Activated CD8-positive, alpha-beta memory T cell treated with anti-CD3 and anti-CD28 coated beads, Interleukin-2, amount 50 U/mL, for 24 hours (primary cell): ENCODE measurements around the gene STK24.
"Not testable (repeated sequence)": the region's sequence is repeated elsewhere in the genome, so short reads cannot be mapped to it uniquely, and the experiment has no call there.

ENCODE experiments used
- DNase-seq: peaks from one replicate; pipeline ENCODE4 v3.0.0-alpha.2; 2020; ENCODE audit errors: extremely low read depth

The STK24 gene

DNA sequence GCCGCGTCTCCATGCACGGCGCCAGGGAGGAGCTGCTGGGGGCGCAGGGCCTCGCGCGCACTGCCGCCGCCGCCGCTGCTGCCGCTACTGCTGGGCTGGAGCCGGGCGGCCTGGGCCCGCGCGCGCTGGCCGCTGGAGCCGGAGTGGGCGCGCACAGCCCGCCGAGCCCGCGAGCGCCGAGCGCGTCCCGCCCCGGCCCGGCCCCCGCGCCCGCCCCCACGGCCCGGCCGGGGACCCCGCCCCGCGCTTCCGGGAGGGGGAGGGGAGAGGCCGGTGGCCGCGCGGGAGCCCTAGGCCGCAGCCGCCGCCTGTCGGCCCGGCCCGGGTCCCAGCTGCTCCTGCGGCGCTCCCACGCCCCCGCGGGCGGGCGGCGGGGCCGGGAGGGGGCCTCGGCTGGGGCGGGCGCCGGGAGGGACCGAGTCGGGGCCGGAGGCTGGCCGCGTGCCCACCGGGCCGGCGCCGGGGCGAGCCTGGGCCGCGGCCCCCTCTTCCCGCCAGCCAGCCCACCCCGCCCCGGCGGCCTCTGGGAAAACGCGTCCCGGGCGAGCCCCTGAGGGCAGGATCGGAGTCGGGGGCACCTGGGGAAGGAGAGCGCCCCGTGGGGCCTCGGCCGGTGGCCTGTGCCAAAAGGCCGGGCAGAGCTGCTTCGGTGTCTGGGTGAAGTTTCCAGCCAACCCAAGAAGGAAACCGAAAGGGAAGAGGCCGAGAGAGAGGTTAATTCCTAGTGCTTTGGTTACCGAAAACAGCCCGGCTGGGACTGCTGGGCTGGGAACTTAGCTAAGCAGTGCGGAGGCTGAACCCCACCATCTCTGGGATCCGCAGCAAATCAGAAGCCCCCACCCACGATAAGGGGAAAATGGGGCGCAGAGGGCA is at the start of gene STK24:
Gene STK24, minus strand, starts transcription at position 145 of the 873 bp plus-strand sequence. CDS start 321 bp downstream, outside the sequence.
- DNase-seq, result no peak

- no peak for DNase-seq
Observed at GRCh38 chr13:98626298-98626935, 49.5 kb upstream of the STK24 start.

GRCh38 chr13:98624589-98624988 is 47.7 kb upstream of the STK24 start:
- not testable (repeated sequence) for DNase-seq

DNA sequence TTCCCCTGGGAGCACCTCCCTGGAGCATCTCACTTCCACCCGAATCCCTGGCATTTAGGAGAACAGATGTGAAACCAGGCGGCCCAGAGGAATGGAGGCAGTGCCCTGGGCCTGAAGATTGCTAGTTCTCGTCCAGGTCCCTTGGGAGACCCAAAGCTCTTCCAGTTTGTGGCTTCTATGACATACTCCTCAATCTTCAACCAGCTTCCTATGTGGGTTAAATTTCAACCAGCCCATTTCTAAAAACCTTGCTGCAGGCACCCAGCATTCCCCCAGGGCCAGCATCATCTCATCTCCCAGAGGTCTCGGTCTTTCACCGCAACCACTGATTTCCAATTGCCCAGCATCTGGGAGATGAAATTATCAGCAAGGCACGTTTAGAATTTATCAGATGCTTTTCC is 46.0 kb upstream of the STK24 start:
- DNase-seq, result no peak

DNA sequence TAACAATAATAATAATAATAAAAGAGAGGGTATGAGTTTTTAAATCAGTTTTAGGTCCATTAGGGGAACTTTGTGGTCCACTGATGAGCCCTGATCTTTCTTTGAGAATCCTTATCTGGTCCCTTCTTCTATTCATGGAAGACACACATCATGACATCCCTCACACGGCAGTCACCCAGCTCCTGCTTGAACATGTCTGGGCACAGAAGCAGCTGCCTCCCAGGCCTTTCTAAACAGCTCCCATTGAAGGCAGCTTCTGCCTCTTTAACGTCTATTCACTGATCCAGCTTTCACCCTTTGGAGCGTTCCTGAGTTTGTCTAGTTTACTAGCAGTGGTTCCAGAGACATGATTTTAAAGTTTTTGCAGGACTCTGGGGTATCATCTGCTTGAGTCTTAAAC is 42.6 kb upstream of the STK24 start:
- DNase-seq, result no peak

DNA sequence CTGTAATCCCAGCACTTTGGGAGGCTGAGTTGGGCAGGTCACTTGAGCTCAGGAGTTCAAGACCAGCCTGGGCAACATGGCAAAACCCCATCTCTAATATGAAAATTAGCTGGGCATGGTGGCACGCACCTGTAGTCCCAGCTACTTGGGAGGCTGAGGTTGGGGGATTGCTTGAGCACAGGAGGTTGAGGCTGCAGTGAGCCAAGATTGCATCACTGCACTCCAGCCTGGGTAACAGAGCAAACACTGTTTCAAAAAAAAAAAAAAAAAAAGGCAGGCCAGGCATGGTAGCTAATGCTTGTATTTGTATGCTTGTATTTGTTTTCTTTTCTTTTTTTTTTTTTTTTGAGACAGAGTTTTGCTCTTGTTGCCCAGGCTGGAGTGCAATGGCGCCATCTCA is 38.7 kb upstream of the STK24 start:
- DNase-seq, result not testable (repeated sequence)

DNA sequence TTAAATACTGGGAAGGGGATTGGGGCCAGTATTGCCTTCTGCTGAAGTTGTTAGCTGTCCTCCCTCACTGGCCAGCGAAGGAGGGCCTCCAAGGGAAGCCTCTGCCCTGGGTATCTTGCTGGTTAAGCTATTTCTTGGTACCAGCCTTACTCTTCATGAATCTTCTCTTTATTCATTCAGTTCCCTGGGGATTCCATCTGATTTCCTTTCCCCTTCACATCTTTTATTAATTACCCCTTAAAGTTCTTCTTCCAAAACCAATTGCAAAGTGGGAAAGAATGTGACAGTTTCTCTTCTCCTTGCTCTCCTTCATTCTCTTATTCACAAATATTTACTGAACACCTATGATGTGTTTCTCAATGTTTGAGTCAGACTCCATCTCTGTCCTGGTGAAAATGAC is 36.7 kb upstream of the STK24 start:
- DNase-seq, result no peak

GRCh38 chr13:98609756-98610155 is 32.8 kb upstream of the STK24 start:
- DNase-seq, result no peak

- DNase-seq, result no peak
Observed at GRCh38 chr13:98606296-98606695, 29.4 kb upstream of the STK24 start.

GRCh38 chr13:98599502-98600328 is 22.8 kb upstream of the STK24 start:
- no peak for DNase-seq

DNA sequence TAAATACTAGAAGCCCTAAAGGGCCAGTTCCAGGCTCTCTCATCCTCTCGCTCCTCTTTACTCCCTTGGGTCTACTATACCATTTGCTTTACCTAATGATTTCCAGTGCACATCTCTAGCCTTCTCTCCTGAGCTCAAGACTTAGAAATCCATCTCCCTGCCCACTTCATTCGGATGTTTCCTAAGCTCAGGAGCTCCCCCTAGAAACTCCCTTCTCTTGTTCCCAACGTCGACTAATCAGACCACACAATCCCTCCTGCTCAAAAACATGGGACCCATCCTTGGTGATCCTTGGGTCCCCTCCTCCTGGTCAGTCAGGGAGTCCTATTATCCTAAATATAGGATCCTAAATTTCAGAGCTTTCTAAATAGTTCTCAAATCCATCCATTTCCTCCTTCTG is 21.1 kb upstream of the STK24 start:
- no peak for DNase-seq

DNA sequence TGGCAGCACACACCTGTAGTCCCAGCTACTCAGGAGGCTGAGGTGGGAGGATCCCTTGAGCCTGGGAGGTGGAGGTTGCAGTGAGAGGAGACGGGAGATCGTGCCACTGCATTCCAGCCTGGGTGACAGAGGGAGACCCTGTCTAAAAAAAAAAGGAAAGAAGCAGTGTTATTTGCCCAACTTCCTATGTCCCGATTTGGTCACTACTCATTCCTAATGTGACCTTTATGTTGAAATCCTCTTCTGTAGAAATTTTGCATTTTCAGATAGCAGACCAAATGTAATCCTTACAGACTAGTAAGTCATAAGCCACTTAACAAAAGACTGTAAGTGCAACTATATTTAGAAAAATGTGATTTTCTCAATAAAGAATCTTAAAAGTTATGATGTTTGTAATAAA is 18.2 kb upstream of the STK24 start:
- DNase-seq, result no peak

DNA sequence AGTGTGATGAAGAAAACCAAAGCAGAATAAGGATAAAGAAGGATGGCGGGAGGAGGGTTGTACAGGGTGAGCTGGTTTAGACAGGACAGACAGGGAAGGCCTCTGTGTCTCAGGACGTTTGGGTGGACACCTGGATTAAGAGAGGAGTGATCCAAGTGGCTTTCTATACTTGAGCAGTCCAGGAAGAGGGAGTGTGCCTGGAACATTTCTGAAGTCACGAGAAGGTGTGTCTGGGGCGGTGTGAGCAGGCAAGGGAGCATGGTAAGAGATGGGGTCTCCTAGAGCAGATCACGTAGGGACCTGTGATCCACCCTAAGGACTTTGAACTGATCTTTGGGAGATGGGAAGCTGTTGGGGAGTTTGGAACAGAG is 15.4 kb upstream of the STK24 start:
- no peak for DNase-seq

DNA sequence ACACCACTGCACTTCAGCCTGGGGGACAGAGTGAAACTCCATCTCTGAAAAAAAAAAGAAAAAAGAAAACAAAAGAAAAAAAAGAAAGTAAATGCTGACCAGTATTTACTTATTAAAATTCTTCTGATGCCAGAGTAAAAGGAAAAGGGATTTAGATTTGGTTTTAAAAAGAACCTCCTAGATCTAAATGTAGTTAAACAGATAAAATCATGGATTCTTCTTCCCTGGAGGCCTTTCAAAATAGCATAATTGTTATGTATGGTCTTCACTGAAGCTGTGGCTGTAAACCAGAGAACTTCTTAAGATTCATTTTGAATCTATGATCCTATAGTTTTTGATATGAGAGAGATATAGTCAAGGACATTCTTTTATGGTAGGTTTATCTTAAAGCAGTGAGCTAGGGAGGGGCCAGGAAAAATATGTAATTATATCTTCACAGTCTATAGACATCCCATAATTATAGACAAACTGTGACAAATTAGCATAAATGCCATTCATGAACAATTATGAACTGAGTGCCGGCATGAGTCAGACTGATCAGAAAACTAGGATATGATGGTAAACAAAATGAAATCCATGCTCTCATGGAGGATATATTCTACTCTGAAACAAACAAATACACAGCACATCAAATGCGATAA is 14.9 kb upstream of the STK24 start:
- DNase-seq, result no peak

DNA sequence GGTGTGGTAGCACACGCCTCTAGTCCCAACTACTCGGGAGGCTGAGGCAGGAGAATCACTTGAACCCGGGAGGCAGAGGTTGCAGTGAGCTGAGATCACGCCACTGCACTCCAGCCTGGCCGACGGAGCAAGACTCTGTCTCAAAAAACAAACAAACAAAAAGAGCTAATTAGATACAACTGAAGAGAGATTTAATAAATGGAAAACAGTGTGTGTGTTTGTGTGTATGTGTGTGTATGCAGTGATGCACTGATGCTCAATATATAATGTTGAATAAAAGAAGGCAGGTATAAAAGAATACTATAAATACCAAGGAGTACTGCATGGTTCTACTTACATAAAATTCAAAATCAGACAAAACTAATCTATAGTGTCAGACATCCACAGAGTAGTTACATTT is 13.6 kb upstream of the STK24 start:
- not testable (repeated sequence) for DNase-seq

- DNase-seq, result not testable (repeated sequence)
Observed at GRCh38 chr13:98589516-98589915, 12.6 kb upstream of the STK24 start.

DNA sequence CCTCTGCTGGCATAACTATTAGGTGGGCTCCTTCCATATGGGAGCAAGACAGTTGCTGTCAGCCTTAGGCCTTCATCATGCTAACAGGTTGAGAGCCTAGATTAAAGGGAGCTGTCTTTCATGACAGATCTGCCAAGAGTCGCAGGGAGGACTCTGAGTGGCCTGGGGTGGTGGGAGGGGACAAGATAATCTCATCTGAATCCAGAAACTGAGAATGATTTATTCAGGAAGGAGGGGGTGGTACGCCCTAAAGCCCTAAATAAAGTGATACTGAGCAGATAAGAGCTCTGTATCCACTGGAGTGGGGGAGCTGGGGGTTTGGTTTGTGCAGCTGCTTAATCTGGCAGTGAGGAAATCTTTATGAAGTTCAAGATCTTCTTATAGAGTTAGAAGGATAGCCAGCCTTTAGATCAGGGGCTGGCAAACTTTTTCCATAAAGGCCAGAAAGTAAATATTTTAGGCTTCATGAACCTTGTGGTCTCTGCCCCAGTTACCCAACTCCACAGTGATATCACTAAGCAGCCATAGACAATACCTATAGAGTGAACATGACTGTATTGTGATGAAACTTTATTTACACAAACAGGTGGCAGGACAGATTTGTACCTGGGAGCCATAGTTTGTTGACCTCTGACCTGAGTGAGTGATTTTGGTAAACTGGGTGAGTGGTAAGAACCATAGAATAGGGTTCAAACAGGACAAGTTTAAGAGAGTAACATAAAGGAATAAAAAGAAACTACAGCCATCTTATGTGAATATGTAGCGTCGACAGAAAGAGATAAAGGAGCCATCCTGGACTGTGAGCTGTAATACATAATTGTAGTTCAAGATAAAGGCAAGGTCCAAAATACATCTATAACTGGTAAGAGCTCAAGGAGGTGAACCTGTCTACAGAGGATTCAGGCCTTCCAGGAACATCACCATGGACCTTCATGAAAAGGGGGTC is 9.8 kb upstream of the STK24 start:
- no peak for DNase-seq

DNA sequence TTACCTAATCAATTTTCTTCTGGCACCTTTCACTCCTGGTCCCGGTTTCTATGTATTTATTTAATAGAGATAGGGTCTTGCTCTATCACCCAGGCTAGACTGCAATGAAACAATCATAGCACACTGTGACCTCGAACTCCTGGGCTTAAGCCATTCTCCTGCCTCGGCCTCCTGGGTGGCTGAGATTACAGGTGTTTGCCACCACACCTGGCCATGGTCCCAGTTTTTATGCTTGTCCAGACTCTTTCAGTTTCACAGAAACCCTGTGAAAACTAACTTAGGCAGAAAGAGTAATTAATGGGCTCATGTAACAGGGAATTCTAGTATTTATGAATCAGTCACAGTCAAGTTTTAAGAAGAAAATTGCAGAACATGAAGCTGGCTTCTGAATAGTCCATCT is 9.0 kb upstream of the STK24 start:
- no peak for DNase-seq

DNA sequence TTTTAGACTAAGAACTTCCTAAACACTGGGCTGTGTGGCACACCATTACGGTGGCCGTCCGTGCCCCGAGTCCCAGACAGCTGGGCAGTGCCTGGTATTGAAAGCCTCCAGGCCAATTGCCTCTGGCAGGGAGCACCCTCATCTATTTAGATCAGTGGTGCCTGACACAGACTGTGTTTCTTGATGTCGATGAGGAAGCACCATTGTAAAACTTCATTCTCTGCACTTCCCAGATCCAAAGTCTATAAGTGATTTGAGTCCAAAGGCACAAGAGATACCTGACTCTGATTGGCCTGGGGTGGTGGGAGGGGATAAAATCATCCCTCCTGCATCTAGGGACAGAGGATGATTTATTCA is 8.5 kb upstream of the STK24 start:
- no peak for DNase-seq

DNA sequence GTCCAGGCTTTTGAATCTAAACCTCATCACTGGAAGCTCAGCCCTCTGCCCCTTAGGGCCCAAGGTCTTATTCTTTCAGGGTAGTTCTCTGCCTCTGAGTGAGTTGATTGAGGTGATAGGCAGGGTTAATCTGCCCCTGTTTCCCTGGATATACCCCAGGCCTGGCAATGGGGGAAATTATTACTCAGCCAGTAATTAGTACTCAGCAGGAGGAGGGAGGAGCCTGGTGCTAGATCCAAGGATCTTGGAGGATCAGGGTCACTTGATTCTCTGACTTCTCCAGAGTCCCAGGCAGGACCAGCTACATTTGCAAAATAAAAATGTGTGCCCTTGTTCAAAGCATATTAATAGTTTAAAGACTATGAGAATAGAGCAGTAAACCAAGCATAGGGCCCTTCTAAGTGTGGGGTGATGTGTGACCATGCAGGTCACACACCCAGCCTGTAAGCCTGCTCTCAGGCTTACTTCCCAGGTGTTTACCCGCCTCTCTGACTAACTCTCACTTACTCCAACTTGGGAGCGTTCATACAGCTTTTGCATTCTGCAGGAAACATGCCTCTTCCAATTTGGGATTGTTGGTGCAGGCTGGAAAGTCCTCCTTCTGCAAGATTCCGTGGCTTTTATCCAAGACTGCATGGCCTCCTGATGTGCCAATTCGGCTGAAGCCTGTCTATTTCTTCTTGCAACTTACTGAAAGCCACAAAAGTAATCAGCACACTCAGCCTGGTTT is 7.9 kb upstream of the STK24 start:
- no peak for DNase-seq
